Ascending aorta (tissue), 2 donors: Measurements from ENCODE around the gene FZD2. TPM values are rescaled to one million over a fixed set of nuclear protein-coding genes. Genes with fewer than 3 reads are reported as not detected.
A peak's percentile ranks its signal among the peaks of the same experiment; 100 is the strongest.

Experiments
- DNase-seq, 2 donors: peaks; one replicate each; pipeline ENCODE4 v3.0.0-alpha.2; 2019; ENCODE audit warnings: low spot score in 2 of 2
- H3K27ac ChIP-seq, 2 donors: fragments of 200-600 bp; sonication (generic); one replicate each; pipeline ENCODE4 v1.5.1; 2016 to 2017; ENCODE audit warnings: mild to moderate bottlenecking in 1 of 2
- H3K27me3 ChIP-seq: fragments of 200-600 bp; sonication (generic); one replicate; pipeline ENCODE4 v1.5.1; 2017
- H3K36me3 ChIP-seq, 2 donors: fragments of 200-600 bp; sonication (generic); one replicate each; pipeline ENCODE4 v1.5.1; 2016
- H3K4me1 ChIP-seq, 2 donors: fragments of 200-600 bp; sonication (generic); one replicate each; pipeline ENCODE4 v1.5.1; 2016 to 2017; ENCODE audit warnings: mild to moderate bottlenecking in 1 of 2
- H3K4me3 ChIP-seq, 2 donors: fragments of 200-600 bp; sonication (generic); one replicate each; pipeline ENCODE4 v1.5.1; 2016 to 2017; ENCODE audit warnings: mild to moderate bottlenecking in 1 of 2
- H3K9me3 ChIP-seq, 2 donors: fragments of 200-600 bp; sonication (generic); one replicate each; pipeline ENCODE4 v1.5.1; 2016
- CTCF ChIP-seq, 3 experiments: fragments of 200-600 bp in 2 of 3; fragments of 450-650 bp in 1 of 3; sonication (generic) in 2 of 3; IDR thresholded peaks; one replicate each; pipeline ENCODE4 v1.5.1; 2016 to 2019; ENCODE audit warnings: antibody characterized with exemption in 3 of 3, mild to moderate bottlenecking in 1 of 3, moderate library complexity in 1 of 3
- intact Hi-C: fragments of 100-400 bp; cut with DNase I; formaldehyde crosslinking; loops from one replicate; pipeline ENCODE4 v1.15.1; 2023
- total RNA-seq: library from RNA; depleted of rRNA; stranded (reverse); fragments of >200 nt; gene quantifications from one replicate; pipeline ENCODE4 v1.1.0, GENCODE V29; 2016

FZD2 gene
- total RNA-seq, 1 donor from 2014 or later, result 32.7 TPM

GRCh38 chr17:44548376-44549230, 8.7 kb upstream of the FZD2 start:
- H3K4me1 ChIP-seq, result no peaks in the 10 kb centered on the region
- H3K4me3 ChIP-seq, result no peak overlapping the region
- no peaks in the 10 kb centered on the region for H3K36me3 ChIP-seq
- no peak overlapping the region for H3K27ac ChIP-seq
- intact Hi-C loops, result no loop called here
- TF ChIP-seq CTCF (IDR thresholded peaks at IDR 0.05), result no peak
- DNase-seq, result no peak
- no peaks in the 10 kb centered on the region for H3K27me3 ChIP-seq
- H3K9me3 ChIP-seq, result no peaks in the 10 kb centered on the region

- no peaks in the 10 kb centered on the region for H3K36me3 ChIP-seq
- TF ChIP-seq CTCF (IDR thresholded peaks at IDR 0.05), result no peak
- intact Hi-C loops, result no loop called here
- no peak for DNase-seq
- no peak overlapping the region for H3K27ac ChIP-seq
- H3K27me3 ChIP-seq, result no peaks in the 10 kb centered on the region
- no peaks in the 10 kb centered on the region for H3K4me1 ChIP-seq
- no peaks in the 10 kb centered on the region for H3K9me3 ChIP-seq
- H3K4me3 ChIP-seq, result no peak overlapping the region
Observed at GRCh38 chr17:44549686-44550085, 7.6 kb upstream of the FZD2 start.

GRCh38 chr17:44552361-44552760, 4.9 kb upstream of the FZD2 start:
- H3K4me3 ChIP-seq, result no peak overlapping the region
- H3K27me3 ChIP-seq, result no peaks in the 10 kb centered on the region
- H3K9me3 ChIP-seq, result no peaks in the 10 kb centered on the region
- DNase-seq, result no peak
- H3K27ac ChIP-seq, result no peak overlapping the region
- H3K4me1 ChIP-seq, result no peaks in the 10 kb centered on the region
- TF ChIP-seq CTCF (IDR thresholded peaks at IDR 0.05), result no peak
- H3K36me3 ChIP-seq, result no peaks in the 10 kb centered on the region
- intact Hi-C loops, result no loop called here

GRCh38 chr17:44555099-44555498, 2.2 kb upstream of the FZD2 start:
- Histone ChIP-seq H3K27ac (no peak overlapping the region), H3K4me1 (peaks cover 7 to 14% of the 10 kb centered on the region in 2 donors), H3K9me3 (no peaks in the 10 kb centered on the region), H3K4me3 (no peak overlapping the region), H3K27me3 (no peaks in the 10 kb centered on the region), H3K36me3 (no peaks in the 10 kb centered on the region)
- TF ChIP-seq CTCF (IDR thresholded peaks at IDR 0.05), result no peak
- intact Hi-C loops, result loop anchor here (5.0 kb wide), 1 partner anchor 53 kb away; the partner anchor contains the start of gene GPATCH8
- no peak for DNase-seq

DNA sequence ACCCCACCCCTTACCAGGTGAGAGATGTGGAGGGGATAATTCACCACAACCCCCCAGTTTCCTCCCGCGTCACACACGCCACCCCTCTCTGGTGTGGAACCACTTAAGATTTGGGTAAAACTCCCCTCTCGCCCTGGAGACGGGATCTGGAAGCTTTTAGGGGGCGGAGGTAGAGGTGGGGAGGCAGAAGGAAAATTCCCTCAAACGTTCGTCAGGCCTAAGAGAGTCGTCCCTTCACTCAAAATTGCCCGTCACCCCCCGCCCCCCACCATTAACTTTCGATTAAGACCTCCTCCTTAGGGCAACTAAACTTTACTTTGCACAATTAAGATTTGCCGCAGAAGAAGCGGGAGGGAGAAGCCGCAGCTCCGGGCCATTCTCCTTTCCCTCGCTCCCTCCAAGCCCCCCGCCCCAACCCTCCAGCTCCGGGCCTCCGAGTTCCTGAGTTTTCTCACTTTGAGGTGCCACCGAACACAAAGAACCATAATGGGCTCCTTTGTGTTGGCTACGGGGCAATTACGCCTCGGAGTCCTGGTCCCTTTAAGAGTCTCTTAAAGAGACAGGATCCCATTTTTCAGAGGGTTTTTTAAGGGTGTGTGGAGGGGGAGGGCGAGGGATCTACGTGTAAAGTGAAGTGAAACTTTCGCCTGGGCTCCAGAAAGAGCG, 985 bp upstream of the FZD2 start:
- intact Hi-C loops, result loop anchor here (2.0 to 5.0 kb wide), 3 partner anchors 31 to 153 kb away; partner anchors contain the start of genes DBF4B and GPATCH8

More for the DNA sequence above, 985 bp upstream of the FZD2 start:
- H3K36me3 ChIP-seq, result no peaks in the 10 kb centered on the region
- peak overlapping the region; percentile 67 to 87 for H3K4me3 ChIP-seq
- peak overlapping the region; percentile 78 to 91 for H3K27ac ChIP-seq
- no peaks in the 10 kb centered on the region for H3K9me3 ChIP-seq
- H3K4me1 ChIP-seq, result peaks cover 7 to 16% of the 10 kb centered on the region in 2 donors
- no peaks in the 10 kb centered on the region for H3K27me3 ChIP-seq
- no peak for TF ChIP-seq CTCF (IDR thresholded peaks at IDR 0.05)
- peak in 1 of 2 donors; percentile 72 for DNase-seq
